Right lung (tissue), 5 donors: ENCODE measurements around the gene B9D1. TPM values are rescaled to one million over a fixed set of nuclear protein-coding genes. Genes with fewer than 3 reads are reported as not detected.
A peak's percentile ranks its signal among the peaks of the same experiment; 100 is the strongest.

Experiments
- DNase-seq, 2 donors: peaks; one replicate each; pipeline ENCODE4 v3.0.0-alpha.2; 2013
- polyA plus RNA-seq, 5 donors: library from polyadenylated mRNA; unstranded; fragments of 120-200 nt; gene quantifications; one replicate each; pipeline versions ENCODE4 v1.2.1 to v1.2.3, GENCODE V29; 2013; ENCODE audit warnings: inconsistent platforms in 1 of 5, low replicate concordance in 1 of 5; ENCODE audit not compliant: insufficient read length in 5 of 5, insufficient read depth in 1 of 5

Gene B9D1
- polyA plus RNA-seq, 5 donors, result 16.4 to 24.1 (median 22.1) TPM

GRCh38 chr17:19391432-19391831, 28.9 kb upstream of the B9D1 start:
- DNase-seq, result no peak

GRCh38 chr17:19390951-19391350, 28.4 kb upstream of the B9D1 start:
- no peak for DNase-seq

- DNase-seq, result no peak
These were observed 26.6 kb upstream of the B9D1 start for GRCh38 chr17:19388791-19389785.

DNA sequence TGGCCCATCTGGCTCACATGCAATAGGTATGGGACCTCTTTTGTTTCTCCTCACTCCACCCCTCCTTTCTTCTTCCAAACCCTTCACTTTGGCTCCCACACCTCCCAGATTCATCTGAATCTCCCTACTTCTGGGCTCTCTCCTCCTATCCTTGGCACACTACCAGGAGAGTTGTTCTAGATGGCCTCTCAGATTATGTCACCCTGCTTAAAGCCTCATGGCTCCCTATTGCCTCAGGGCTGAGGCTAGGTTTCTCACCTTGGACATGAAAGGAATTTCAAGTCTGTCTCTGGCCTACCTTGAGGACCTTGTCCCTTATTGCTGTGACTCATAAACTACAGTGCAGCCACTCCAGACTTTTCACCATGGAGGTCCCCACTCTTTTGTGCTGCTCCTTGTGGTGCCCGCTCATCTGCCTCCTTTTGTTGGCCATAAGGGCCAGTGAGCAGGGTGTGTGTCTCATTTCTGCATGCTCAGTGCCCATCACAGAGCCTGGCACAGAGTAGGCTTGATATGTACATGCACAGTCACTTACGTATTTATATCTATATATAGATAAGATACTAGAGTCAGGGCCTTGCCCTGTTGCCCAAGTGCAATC, 25.5 kb upstream of the B9D1 start:
- no peak for DNase-seq

- DNase-seq, result peak; percentile 94 to 96
These were observed 24.7 kb upstream of the B9D1 start, which contains the start of gene MFAP4 for GRCh38 chr17:19386974-19387920. MFAP4 (minus strand) TSS chr17:19387190; CDS start chr17:19387155, 35 bp downstream.

DNA sequence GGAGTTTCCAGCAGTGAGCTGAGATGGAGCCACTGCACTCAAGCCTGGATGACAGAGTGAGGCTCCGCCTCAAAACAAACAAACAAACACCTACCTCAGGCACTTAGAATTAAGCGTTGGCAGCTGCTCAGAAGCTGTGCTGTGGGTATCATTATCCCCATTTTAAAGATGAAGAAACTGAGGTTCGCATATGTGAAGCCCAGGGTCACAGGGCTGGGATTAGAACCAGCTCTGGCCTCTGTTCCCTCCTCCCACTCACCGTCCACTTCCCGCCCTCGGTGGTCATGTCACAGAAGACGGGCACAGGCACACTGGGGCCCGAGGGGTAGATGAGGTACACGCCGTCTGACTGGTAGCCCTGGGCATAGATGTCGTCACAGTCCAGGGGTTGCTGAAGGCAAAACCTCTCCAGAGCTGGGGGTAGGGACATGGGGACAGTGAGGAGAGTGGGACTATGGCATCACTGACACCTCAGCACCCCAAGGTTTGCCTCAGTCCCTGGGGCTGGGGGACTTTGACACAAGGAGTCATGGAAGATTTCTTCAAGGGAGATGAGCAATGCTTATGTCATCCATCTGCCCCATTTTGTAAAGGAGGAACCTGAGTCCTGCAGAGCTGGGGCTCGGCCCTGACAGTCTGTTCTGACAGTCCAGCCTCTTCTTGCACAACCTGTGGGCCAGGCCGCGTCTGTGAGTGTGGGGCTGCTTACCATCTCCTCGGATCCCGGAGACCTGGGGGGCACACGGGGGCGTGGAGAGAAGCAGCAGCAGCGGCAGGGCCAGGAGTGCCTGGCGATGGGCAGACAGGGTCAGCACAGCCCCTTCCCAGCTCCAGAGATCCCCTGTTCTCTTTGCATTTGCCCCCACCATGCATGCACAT, 23.8 kb upstream of the B9D1 start:
- DNase-seq, result no peak

DNA sequence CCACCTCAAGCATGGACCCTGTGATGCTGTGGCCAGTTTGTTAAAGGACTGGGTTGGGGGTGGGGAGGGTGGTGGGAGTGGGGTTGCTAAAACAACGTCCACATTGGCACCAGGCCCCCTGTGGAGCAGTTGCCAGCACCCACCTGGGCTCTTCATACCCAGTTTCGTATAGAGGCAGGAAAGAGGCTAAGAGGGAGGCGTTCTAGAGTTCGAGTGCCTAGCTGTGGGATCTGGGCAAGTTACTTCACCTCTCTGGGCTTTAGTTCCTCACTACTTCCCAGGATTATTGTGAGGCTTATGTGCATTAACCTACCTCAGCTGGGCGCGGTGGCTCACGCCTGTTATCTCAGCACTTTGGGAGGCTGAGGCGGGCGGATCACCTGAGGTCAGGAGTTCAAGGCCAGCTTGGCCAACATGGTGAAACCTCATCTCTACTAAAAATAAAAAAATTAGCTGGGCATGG, 23.0 kb upstream of the B9D1 start:
- DNase-seq, result no peak

GRCh38 chr17:19384723-19385391, 22.3 kb upstream of the B9D1 start:
- peak; percentile 97 to 98 for DNase-seq

- no peak for DNase-seq
These were observed 21.4 kb upstream of the B9D1 start for GRCh38 chr17:19383681-19384470.

- DNase-seq, result no peak
These were observed 20.3 kb upstream of the B9D1 start for GRCh38 chr17:19382531-19383444.

GRCh38 chr17:19381741-19382444, 19.4 kb upstream of the B9D1 start:
- DNase-seq, result no peak

DNA sequence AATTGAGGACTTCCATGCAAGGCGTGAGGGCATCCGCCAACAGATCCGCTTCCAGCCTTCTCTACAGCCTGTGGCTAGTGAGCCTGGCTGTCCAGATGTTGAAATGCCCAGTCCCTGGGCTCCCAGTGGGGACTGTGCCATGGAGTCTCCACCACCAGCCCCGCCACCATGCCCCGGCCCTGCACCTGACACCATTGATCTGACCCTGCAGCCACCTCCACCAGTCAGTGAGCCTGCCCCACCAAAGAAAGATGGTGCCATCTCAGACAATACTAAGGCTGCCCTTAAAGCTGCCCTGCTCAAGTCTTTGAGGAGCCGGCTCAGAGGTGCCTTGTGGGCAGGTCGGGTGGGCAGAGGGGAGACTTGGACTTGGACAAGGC, 18.8 kb upstream of the B9D1 start:
- DNase-seq, result no peak

- no peak for DNase-seq
These were observed 18.2 kb upstream of the B9D1 start for GRCh38 chr17:19380481-19381301.

DNA sequence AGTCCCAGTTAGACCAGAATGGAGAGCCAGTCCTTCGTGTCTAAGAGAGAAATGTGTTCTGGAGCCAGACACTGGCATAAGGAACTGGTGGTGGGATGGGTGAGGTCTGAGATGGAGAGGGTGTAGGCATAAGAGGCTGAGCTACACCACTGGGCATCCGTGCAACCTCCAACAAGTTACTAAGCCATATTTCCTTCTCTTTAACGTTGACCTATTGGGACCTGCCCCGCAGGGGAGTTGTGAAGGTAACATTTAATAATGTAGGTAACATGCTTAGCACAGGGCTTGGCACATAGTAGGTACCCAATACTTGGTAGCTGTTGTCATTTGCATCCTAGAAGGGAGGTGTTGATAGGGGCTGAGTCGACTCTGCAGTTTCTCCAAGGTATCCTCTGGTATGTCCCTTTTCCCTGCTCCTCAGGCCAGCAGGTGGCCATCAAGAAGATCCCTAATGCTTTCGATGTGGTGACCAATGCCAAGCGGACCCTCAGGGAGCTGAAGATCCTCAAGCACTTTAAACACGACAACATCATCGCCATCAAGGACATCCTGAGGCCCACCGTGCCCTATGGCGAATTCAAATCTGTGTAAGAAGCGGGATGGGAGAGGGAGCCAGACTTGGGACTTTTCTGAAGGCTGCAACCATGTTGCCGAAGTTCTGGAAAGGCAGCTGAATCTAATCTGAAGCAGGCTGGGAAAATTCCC, 17.0 kb upstream of the B9D1 start:
- no peak for DNase-seq

GRCh38 chr17:19378416-19379360, 16.2 kb upstream of the B9D1 start, which contains the start of gene MAPK7:
MAPK7 (plus strand) TSS chr17:19378498; CDS start chr17:19378901, 403 bp downstream.
- no peak for DNase-seq
